HepG2 (cell line): Measurements from ENCODE around the gene KHK. TPM values are rescaled to one million over a fixed set of nuclear protein-coding genes. Genes with fewer than 3 reads are reported as not detected.

Experiments used
- IKZF4 ChIP-seq: sonication (generic); formaldehyde crosslinking; IDR thresholded peaks from 2 replicates; pipeline ENCODE4 v1.5.1; 2020; ENCODE audit warnings: borderline replicate concordance, mild to moderate bottlenecking, low read depth, missing genetic modification reagents; ENCODE audit errors: not compliant biosample characterization
- NR3C1 ChIP-seq: sonication (generic); formaldehyde crosslinking; IDR thresholded peaks from 2 replicates; pipeline ENCODE4 v1.4.0; 2020; ENCODE audit warnings: missing genetic modification reagents
- PCBP1 ChIP-seq: fragments of 200-400 bp; formaldehyde crosslinking; IDR thresholded peaks from 2 replicates; pipeline ENCODE4 v1.6.1; 2017; ENCODE audit warnings: mild to moderate bottlenecking, low read depth, low read length, borderline replicate concordance
- SIX4 ChIP-seq: sonication (generic); formaldehyde crosslinking; IDR thresholded peaks from 2 replicates; pipeline ENCODE4 v1.4.0; 2020; ENCODE audit warnings: missing genetic modification reagents
- TRIM24 ChIP-seq: sonication (generic); formaldehyde crosslinking; IDR thresholded peaks from 2 replicates; pipeline ENCODE4 v1.8.0; 2022; ENCODE audit warnings: mild to moderate bottlenecking, missing genetic modification reagents
- ZBTB3 ChIP-seq: sonication (generic); formaldehyde crosslinking; IDR thresholded peaks from 2 replicates; pipeline ENCODE4 v1.4.0; 2020; ENCODE audit warnings: low read depth, mild to moderate bottlenecking, moderate library complexity, missing genetic modification reagents, borderline replicate concordance
- ZFP62 ChIP-seq: sonication (generic); formaldehyde crosslinking; IDR thresholded peaks from 2 replicates; pipeline ENCODE4 v1.4.0; 2020; ENCODE audit warnings: missing genetic modification reagents
- ZNF234 ChIP-seq: sonication (generic); formaldehyde crosslinking; conservative IDR thresholded peaks from 2 replicates; pipeline ENCODE4 v1.5.1; 2020; ENCODE audit warnings: mild to moderate bottlenecking, missing genetic modification reagents
- ZNF619 ChIP-seq: sonication (generic); formaldehyde crosslinking; IDR thresholded peaks from 2 replicates; pipeline ENCODE4 v1.4.0; 2020; ENCODE audit warnings: mild to moderate bottlenecking, missing genetic modification reagents
- ZNF629 ChIP-seq: sonication (generic); formaldehyde crosslinking; conservative IDR thresholded peaks from 2 replicates; pipeline ENCODE4 v1.5.0; 2020; ENCODE audit warnings: missing genetic modification reagents
- ZNF775 ChIP-seq: sonication (generic); formaldehyde crosslinking; IDR thresholded peaks from 2 replicates; pipeline ENCODE4 v1.4.0; 2020; ENCODE audit warnings: missing genetic modification reagents, mild to moderate bottlenecking, moderate library complexity, borderline replicate concordance
- polyA plus RNA-seq, 8 experiments: library from polyadenylated mRNA; depleted of rRNA in 3 of 8; stranded (reverse) in 7 of 8; unstranded in 1 of 8; fragments of >200 nt; fragmentation: Illumina TruSeq in 4 of 8; extraction: Trizol in 4 of 8; gene quantifications; 2 replicates each; pipeline versions ENCODE4 v1.2.1 to v1.2.3, GENCODE V29; 2011 to 2016; ENCODE audit warnings: low read depth in 4 of 8, missing spikeins in 1 of 8, mixed read lengths in 1 of 8; ENCODE audit not compliant: insufficient read depth in 1 of 8
- total RNA-seq, 5 experiments: library from RNA; depleted of rRNA; stranded (reverse); fragments of >200 nt; fragmentation: Illumina TruSeq; extraction: Trizol; gene quantifications; 2 replicates each; pipeline ENCODE4 v1.2.3, GENCODE V29; 2016; ENCODE audit warnings: low read depth in 1 of 5
- TF ChIP-seq, protein P1 (sequence below): sonication (generic); formaldehyde crosslinking; IDR thresholded peaks from 2 replicates; pipeline ENCODE4 v1.4.0; 2020; ENCODE audit warnings: mild to moderate bottlenecking, missing genetic modification reagents, borderline replicate concordance
- TF ChIP-seq, protein P2 (sequence below): sonication (generic); formaldehyde crosslinking; IDR thresholded peaks from 2 replicates; pipeline ENCODE4 v1.4.0; 2020; ENCODE audit warnings: missing genetic modification reagents
- TF ChIP-seq, protein P3 (sequence below): sonication (generic); formaldehyde crosslinking; IDR thresholded peaks from 2 replicates; pipeline ENCODE4 v1.8.0; 2022; ENCODE audit warnings: missing genetic modification reagents, low read depth, mild to moderate bottlenecking, borderline replicate concordance
- TF ChIP-seq, protein P4 (sequence below): IDR thresholded peaks from 2 replicates; pipeline ENCODE4 v1.6.1; 2016; ENCODE audit warnings: low read depth
- TF ChIP-seq, protein P5 (sequence below): sonication (generic); formaldehyde crosslinking; IDR thresholded peaks from 2 replicates; pipeline ENCODE4 v1.5.1; 2020; ENCODE audit warnings: missing genetic modification reagents, mild to moderate bottlenecking, borderline replicate concordance
- TF ChIP-seq, protein P6 (sequence below): IDR thresholded peaks from 2 replicates; pipeline ENCODE4 v1.6.1; 2016; ENCODE audit warnings: low read depth, borderline replicate concordance

The KHK gene
- total and polyA plus RNA-seq, 2 of the 13 experiments (the other 11 are each of a cell fraction or from before 2014, with no cell fraction given): 40.9 to 99.2 TPM

DNA sequence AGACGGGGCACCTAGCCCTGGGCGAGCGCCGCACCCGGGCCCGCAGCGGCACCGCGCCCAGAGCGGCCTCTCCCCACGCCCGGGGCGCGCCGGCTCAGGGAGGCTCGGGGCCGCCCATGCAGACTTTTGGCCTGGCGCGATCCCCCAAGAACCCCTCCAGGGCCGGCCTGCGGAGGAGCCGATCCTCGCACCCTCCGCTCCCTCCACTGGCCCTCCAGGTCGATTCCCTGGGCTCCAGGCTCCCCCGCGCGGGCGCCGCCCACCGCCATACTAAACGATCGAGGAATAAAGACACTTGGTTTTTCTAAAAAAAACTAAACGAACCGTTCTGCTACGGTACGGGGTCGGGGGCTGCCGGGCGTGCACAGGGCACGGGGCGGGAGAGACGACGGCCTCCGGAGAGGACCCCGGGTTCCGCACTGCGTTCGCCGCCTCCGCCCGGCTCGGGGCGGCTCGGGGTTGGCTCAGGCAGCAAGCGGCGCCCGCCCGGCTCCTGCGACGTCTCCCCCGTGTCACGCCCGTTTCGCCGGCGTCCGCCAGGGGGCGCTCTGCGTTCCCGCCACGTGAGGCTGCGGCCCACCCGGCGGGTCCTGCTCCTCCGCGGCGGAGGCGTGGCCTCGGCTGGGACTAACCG is 365 bp upstream of the KHK start (continued):
- TF ChIP-seq, protein P1, sequence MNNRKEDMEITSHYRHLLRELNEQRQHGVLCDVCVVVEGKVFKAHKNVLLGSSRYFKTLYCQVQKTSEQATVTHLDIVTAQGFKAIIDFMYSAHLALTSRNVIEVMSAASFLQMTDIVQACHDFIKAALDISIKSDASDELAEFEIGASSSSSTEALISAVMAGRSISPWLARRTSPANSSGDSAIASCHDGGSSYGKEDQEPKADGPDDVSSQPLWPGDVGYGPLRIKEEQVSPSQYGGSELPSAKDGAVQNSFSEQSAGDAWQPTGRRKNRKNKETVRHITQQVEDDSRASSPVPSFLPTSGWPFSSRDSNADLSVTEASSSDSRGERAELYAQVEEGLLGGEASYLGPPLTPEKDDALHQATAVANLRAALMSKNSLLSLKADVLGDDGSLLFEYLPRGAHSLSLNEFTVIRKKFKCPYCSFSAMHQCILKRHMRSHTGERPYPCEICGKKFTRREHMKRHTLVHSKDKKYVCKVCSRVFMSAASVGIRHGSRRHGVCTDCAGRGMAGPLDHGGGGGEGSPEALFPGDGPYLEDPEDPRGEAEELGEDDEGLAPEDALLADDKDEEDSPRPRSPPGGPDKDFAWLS (CRISPR knock-in tag): no peak; the same call in 1 of the 2 replicates
- TF ChIP-seq ZNF629 (CRISPR knock-in tag): no peak
- peak; percentile 22 for TF ChIP-seq IKZF4 (CRISPR knock-in tag)
- no peak for TF ChIP-seq ZFP62 (CRISPR knock-in tag)
- TF ChIP-seq ZNF775 (CRISPR knock-in tag): 0 out of 2 replicates have a peak, but pooled peaks have one; percentile 27
- no peak for TF ChIP-seq TRIM24 (CRISPR knock-in tag)
- TF ChIP-seq NR3C1 (CRISPR knock-in tag): no peak
- TF ChIP-seq, protein P2, sequence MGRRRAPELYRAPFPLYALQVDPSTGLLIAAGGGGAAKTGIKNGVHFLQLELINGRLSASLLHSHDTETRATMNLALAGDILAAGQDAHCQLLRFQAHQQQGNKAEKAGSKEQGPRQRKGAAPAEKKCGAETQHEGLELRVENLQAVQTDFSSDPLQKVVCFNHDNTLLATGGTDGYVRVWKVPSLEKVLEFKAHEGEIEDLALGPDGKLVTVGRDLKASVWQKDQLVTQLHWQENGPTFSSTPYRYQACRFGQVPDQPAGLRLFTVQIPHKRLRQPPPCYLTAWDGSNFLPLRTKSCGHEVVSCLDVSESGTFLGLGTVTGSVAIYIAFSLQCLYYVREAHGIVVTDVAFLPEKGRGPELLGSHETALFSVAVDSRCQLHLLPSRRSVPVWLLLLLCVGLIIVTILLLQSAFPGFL (CRISPR knock-in tag): no peak
- TF ChIP-seq, protein P3, sequence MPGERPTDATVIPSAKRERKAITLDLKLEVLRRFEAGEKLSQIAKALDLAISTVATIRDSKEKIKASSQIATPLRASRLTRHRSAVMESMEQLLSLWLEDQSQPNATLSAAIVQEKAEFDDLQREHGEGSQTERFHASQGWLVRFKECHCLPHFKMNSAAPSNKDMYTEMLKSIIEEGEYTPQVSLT (CRISPR knock-in tag): 0 out of 2 replicates have a peak, but pooled peaks have one; percentile 61
- TF ChIP-seq, protein P4, sequence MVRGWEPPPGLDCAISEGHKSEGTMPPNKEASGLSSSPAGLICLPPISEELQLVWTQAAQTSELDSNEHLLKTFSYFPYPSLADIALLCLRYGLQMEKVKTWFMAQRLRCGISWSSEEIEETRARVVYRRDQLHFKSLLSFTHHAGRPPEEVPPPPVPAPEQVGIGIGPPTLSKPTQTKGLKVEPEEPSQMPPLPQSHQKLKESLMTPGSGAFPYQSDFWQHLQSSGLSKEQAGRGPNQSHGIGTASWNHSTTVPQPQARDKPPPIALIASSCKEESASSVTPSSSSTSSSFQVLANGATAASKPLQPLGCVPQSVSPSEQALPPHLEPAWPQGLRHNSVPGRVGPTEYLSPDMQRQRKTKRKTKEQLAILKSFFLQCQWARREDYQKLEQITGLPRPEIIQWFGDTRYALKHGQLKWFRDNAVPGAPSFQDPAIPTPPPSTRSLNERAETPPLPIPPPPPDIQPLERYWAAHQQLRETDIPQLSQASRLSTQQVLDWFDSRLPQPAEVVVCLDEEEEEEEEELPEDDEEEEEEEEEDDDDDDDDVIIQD (CRISPR knock-in tag): no peak
- TF ChIP-seq, protein P5, sequence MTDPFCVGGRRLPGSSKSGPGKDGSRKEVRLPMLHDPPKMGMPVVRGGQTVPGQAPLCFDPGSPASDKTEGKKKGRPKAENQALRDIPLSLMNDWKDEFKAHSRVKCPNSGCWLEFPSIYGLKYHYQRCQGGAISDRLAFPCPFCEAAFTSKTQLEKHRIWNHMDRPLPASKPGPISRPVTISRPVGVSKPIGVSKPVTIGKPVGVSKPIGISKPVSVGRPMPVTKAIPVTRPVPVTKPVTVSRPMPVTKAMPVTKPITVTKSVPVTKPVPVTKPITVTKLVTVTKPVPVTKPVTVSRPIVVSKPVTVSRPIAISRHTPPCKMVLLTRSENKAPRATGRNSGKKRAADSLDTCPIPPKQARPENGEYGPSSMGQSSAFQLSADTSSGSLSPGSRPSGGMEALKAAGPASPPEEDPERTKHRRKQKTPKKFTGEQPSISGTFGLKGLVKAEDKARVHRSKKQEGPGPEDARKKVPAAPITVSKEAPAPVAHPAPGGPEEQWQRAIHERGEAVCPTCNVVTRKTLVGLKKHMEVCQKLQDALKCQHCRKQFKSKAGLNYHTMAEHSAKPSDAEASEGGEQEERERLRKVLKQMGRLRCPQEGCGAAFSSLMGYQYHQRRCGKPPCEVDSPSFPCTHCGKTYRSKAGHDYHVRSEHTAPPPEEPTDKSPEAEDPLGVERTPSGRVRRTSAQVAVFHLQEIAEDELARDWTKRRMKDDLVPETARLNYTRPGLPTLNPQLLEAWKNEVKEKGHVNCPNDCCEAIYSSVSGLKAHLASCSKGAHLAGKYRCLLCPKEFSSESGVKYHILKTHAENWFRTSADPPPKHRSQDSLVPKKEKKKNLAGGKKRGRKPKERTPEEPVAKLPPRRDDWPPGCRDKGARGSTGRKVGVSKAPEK (CRISPR knock-in tag): no peak
- peak; percentile 99 for TF ChIP-seq ZNF234 (CRISPR knock-in tag)
- TF ChIP-seq ZNF619 (CRISPR knock-in tag): no peak
- no peak for TF ChIP-seq SIX4
- TF ChIP-seq, protein P6, sequence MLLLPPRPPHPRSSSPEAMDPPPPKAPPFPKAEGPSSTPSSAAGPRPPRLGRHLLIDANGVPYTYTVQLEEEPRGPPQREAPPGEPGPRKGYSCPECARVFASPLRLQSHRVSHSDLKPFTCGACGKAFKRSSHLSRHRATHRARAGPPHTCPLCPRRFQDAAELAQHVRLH: peak; percentile 97
- TF ChIP-seq ZBTB3 (CRISPR knock-in tag): peak; percentile 80; the same call in 1 of the 2 replicates
- no peak for TF ChIP-seq PCBP1
